GM03348 (cell line): ENCODE measurements around the gene GPR141.

Experiments
- DNase-seq: peaks from one replicate; pipeline ENCODE4 v3.0.0; 2012; ENCODE audit warnings: low spot score

Gene GPR141

DNA sequence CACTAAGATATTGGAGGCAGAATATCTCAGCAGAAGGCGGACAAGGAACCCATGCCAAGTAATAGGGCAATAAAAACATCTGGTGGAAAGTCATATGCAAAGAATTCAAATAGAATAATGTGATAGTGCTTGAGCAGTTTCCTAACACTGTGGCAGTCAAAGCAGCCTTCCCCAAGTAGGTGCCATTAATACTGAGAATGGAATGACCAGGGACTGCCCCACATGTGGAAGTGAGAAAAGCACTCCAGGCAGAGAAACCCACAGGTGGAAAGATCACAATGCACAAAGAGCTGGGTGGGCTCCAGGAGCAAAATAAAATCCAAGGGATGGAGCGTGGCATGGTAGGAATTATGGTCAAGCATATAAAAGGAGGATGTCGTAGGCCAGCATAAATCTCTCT, 100.4 kb downstream of the GPR141 start:
- no peak for DNase-seq

DNA sequence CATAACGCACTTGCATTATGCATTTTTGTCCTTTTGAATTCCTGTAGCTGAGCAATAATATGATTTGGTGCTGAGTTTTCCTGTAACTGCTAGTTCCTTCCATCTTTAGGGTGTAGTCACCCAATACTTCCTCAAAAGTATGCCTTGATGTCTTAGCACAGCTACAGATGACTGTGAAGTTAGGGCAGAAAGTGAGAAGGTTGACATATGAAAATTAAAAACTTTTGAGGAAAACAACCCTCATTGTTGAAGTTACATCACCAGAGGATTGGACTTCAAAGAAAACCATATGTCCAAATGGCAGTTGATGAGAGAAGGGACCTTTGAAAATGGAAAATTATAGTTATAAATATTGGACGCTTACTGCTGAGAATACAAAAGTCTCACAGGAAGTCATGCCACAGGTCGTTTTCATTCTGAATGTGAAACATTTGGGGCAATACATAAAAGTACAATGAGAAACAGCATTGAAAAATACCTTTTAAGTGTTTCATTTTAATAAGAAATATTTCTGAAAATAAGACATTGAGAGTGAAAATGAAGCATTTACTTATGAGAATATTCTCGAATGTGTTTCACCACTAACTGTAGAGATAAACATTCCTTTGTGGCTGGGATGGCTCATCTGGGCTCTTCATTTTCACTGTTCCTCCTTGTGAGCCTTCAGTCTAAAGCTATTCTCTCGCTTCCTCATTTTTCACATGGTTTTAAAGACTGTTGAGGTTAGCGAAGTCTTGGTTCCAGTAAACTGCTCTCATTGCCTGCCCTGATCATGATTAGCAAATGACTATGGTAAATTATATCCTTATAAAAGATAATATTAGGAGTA, 103.4 kb downstream of the GPR141 start:
- DNase-seq: no peak
